Urothelium cell line (cell line): ENCODE data around the gene KPNA3.
"Not testable (repeated sequence)": the region's sequence is repeated elsewhere in the genome, so short reads cannot be mapped to it uniquely, and the experiment has no call there.

Experiments used
- DNase-seq: peaks from one replicate; pipeline ENCODE4 v3.0.0; 2011; ENCODE audit warnings: low spot score, mixed read lengths
- FAIRE-seq: peaks from 2 replicates; lab custom pipeline; 2011; peaks lifted over from hg19 to GRCh38; lab: Jason Lieb, UNC

The KPNA3 gene

DNA sequence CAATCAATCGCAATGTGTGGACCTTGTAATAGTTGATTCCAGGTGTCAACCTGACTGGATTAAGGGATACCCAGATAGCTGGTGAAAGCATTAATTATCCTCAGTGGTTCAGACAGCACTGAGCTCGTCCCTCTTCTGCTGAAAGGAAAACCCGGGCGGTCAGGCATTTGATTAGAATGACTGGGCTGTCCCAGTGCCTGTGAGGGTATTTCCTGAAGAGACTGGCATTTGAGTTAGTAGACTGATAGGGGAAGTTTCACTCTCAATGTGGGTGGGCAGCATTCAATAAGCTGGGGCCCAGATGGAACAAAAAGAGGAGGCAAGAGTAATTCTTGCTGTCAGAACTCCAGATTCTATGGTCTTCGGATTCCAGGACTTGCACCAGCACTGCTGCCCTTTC, 31.9 kb downstream of the KPNA3 start:
- FAIRE-seq (no peak), DNase-seq (no peak)

DNA sequence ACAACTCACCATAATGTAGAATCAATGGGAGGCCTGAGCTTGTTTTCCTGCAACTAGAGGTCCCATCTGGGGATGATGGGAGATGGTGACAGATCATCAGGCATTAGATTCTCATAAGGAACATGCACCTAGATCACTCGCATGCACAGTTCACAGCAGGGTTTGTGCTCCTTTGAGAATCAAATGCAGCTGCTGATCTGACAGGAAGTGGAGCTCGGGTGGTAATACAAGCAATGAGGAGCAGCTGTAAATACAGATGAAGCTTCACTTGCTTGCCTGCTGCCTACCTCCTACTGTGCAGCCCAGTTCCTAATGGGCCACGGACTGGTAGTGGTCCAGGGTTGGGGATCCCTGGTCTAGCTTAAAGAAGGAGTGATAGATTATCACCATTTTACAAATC, 33.0 kb downstream of the KPNA3 start:
- no peak for FAIRE-seq
- DNase-seq = no peak

DNA sequence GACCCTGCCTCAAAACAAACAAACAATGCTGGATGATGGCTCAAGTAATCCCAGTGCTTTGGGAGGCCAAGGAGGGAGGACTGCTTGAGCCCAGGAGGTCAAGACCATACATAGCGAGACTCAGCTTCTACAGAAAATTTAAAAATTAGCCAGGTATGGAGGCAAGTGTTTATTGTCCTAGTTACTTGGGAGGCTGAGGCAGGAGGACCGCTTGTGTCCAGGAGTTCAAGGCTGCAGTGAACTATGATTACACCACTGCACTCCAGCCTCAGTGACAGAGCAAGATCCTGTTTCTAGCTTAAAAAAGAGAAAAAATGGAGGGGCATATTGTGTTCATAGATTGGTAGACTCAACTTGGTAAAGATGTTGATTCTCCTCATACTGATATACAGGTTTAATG, 36.2 kb downstream of the KPNA3 start:
- DNase-seq = no peak

DNA sequence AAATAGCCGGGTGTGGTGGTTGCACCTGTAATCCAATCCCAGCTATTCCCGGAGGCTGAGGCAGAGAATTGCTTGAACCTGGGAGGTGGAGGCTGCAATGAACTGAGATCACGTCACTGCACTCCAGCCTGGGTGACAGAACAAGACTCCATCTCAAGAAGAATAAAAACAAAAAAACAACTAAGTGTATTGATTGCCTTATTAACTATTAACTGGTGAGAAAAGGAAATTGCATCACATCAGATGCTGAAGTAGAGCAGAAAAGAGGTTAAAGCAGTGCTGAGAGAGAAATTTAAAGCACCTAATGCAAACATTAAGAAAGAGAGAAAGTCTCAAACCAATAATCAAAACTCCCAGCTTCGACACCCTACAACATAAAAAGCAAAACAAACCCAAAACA, 38.3 kb downstream of the KPNA3 start:
- FAIRE-seq (no peak), DNase-seq (no peak)

More for the DNA sequence above, 36.2 kb downstream of the KPNA3 start:
- no peak for FAIRE-seq

DNA sequence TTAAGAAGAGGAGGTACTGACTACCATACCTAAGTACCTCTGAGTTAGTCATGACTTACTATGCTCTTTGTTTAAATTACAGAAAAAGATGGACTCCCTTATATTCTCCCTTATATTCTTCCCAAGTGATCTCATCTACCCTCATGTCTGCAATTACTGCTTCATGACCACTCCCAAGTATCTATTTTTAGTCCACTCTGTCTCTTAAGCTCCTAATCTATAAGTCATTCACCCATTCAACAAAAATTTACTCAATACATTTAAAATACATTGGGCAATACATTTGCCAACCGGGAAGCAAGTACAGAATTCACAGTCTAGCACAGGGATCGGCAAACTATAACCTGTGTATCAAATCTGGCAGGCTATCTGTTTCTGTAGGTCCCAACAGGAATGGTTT, 42.6 kb downstream of the KPNA3 start:
- DNase-seq (no peak), FAIRE-seq (no peak)

DNA sequence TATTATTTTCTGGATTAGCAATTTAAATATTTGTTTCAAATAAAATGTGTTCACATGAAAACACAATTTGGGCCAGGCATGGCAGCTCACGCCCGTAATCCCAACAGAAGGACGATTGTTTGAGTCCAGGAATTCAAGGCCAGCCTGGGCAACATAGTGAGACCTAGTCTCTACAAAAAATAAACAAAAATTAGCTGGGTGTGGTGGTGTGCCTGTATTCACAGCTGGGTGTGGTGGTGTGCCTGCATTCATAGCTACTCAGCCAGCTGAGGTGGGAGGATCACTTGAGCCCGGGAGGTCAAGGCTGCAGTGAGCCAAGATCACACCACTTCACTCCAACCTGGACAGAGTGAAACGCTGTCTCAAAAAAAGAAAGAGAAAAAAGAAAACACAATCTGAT, 46.4 kb downstream of the KPNA3 start:
- FAIRE-seq = no peak
- DNase-seq = no peak

DNA sequence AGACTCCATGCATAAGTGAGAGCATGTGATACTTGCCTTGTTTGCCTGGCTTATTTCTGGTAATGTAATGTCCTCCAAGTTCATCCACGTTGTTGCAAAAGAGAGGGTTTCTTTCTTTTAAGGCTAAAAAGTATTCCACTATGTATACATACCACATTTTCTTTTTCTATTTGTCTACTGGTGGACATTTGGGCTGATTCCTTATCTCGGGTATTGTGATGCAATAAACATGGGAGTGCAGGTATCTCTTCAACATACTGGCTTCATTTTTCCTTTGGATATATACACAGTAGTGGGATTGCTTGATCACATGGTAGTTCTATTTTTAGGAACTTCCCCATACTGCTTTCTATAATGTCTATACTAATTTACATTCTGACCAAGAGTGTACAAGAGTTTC, 51.6 kb downstream of the KPNA3 start:
- DNase-seq (no peak), FAIRE-seq (no peak)

DNA sequence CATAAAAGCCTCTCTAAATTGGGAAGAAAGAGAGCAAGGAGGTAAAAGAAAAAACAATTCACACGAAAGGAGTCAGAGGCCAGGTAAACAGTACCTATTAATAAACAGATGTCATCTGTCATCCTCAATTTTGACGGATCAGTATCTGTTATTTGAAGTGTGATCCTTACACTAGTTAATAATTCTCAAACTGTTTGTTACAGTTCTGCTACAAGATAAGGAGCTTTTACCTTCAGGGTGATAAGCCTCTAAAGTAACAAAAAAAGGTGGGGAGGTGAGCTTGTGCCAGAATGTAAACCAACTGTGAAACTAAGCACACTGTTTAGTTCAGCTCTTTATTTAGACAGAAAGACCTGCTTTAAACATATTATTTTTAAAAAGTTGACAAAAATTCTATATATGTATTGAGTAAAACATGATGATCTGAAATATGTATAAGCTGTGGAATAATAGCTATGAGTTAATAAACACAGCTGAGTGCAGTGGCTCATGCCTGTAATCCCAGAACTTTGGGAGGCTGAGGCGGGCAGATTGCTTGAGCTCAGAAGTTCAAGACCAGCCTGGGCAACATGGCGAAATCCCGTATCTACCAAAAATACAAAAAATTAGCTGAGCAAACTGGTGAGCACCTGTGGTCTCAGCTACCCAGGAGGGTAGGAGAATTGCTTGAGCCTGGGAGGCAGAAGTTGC, 52.8 kb downstream of the KPNA3 start:
- no peak for DNase-seq
- no peak for FAIRE-seq

DNA sequence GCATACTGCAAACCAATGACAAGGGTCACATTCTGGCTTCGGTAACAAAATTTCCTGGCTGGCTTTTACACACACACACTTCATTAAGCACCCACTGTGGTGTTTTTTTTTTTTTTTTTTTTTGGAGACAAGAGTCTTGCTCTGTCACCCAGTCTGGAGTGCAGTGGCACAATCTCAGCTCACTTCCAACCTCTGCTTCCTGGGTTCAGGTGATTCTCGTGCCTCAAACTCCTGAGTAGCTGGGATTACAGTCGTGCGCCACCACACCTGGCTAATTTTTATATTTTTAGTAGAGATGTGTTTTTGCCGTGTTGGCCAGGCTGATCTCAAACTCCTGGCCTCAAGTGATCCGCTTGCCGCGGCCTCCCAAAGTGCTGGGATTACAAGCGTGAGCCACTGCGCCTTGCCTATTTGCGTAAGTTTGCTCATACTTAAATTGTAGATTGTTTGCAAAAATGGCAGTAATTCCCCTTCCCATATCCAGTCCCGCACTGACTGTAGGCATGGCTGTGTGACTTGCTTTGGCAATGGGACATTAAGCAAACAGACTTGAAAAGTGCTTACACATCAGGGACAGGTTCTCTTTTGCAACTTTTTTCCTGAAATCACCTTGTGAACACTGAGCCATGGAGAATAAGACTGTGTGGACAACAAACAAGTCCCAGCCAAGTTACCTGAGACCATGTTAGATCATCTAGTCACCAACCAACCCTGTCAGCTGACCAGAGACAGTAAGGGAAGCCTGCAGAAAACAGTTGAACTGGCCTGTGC, 59.1 kb downstream of the KPNA3 start:
- FAIRE-seq = no peak
- no peak for DNase-seq

DNA sequence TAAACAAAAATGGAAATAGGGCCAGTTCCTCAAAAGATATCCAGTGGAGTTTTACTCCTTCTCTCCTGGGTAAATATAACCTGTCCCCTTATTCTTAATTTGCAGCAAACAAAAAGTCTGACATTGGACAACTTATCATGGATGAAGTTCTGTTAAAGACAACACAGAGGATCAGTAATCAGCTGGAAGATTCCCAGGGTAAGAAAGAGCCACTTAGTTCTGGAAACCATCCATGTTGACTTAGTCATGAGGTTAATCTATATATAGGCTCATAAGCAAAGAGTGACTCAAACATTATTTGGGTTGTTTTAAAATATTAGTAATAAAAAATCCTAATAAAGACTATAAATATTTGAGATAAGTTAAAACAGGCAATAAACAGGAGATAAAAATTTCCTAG, 60.7 kb downstream of the KPNA3 start:
- no peak for FAIRE-seq
- no peak for DNase-seq

DNA sequence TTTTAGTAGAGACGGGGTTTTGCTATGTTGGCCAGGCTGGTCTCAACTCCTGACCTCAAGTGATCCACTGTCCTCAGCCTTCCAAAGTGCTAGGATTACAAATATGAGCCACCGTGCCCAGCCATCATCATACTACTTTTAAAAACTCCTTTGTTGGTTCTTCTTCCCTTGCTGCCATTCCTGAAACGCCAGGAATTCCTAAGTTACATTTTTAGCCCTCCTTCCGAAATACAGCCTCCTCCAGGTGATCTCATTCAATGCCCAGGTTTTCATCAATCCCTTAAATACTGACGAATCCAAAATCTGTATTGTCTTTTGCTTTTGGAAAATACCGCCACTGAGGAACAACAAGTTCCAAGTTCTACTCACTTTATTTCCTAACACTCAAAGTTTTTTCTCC, 75.9 kb downstream of the KPNA3 start:
- no peak for FAIRE-seq

DNA sequence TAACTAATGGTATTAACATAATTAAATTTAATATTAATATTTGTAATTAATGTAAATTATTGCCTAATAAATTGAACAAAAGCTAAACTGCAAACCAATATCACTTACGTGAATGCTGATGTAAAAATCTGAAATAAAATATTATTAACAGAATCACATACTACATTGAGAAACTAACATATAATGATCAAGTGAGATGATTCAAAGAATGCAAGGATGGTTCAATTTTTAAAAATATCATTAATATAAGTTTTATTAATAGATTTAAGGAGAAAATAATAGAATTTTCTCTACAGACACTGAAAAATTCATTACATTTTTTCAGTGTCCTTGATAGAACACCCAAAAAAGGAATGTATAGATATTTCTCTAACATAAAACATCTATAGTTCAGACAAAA, 77.7 kb downstream of the KPNA3 start:
- FAIRE-seq (no peak), DNase-seq (no peak)

More for the DNA sequence above, 75.9 kb downstream of the KPNA3 start:
- DNase-seq = no peak

DNA sequence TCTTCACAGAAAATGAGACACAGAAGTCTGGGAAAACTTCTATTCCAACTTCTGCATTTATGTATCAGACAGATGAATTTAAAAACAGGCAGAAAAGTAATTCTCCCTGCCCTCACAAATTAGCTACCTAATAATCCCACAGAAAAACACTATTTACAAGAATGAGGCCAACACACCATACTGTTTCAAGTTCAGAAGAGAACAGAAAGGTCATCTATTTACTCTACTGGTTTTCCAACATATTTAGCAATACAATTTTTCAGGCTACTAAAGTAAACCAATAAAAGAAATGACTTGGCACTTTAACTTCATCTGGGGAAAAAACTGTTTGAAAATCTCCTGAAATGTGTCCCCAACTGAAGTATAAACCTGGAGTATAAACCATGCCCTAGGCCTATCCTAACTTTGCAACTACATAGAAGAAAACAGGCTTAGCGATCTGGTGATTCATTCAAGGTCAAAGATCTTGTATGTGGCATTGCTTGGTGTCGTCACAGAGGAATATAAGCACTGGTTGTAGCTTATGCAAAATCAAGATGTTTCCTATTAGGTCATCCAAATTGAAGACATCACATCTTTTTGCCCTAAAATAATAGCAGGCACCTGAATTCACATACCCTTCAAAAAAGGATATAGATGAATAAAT, 81.1 kb downstream of the KPNA3 start:
- FAIRE-seq (no peak), DNase-seq (no peak)

DNA sequence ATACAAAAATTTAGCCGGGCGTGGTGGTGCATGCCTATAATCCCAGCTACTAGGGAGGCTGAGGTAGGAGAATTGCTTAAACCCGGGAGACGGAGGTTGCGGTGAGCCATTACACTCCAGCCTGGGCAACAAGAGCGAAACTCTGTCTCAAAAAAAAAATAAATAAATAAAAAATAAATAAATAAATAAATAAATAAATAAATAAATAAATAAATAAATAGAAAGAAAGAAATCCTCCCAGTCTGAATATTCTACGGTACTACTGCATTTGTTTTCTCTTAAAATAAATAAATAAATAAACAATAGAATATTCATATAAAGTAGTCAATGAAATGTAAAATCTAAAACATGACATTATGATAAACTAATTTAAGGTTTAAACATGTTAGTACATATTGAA, 88.2 kb downstream of the KPNA3 start:
- not testable (repeated sequence) for FAIRE-seq, DNase-seq

DNA sequence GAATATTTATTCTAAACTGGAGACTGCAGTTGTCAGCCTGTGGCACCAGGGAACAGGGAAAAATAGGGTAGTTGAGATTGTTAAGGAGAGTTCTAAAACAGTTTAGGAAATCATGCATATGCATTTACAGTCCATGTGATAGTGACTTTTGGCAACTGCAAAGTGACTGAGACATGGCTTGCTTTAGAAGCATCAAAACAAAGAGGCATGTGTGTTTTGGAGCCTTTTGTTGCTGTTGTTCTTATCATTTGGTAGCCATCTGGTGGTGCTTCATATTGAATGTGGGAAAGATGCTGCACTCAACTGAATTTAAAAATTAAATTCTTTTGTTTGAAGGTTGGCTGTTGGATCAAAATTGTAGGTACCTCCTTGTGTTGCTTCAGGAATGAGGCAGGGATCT, 91.0 kb downstream of the KPNA3 start:
- FAIRE-seq = no peak
- no peak for DNase-seq

DNA sequence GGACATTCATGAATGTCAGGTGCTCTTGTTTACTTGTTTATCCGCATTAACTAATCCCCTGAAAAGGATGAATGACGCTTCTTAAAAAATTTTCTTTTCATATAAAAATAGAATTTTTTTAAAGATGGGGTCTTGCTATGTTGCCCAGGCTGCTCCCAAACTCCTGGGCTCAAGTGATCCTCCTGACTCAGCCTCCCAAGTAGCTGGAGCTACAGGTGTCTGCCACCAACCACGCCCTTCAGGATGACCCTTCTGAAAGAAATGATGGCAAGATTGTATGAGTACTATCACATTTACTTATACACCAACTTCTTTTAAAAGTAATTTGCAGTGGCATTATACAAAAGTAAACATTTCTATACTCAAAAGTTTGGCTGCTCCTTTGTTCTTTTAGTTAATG, 95.0 kb downstream of the KPNA3 start:
- DNase-seq (no peak), FAIRE-seq (no peak)

DNA sequence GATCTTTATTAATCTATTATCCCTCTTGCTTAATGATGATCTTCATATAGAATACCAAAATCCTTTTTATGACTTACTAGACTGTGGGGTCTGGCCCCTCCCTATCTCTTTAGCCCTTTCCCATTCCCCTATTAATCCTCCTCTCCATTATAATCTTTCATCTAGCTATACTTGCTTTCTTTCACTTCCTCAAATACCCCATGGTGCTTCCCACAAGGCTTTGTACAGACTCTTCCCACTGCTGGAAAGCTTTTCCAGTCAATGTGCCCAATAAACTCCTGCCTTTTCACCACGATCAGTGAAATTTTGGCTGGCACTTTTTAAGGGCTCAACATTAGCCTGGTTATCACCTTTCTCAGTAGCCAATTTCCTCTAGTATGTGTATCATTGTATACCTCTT, 98.0 kb downstream of the KPNA3 start:
- FAIRE-seq (no peak), DNase-seq (no peak)

DNA sequence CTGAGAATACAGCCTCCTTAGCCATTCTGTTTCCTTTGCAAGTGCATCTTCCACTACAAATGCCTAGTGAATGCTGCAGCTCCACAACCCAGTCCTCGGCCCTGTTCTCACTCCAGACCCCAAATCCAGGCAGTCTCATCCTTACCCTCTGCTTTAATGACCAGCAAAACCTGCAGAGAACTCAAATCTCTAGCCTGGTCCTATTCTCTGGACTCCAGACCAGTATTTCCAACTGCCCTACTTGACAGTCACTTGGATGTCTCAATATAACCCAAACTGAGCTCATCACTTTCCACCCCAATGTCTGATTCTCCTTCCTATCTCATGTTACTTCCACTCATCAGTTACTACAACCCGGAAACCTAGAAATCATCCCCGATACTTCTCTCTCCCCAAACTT, 98.6 kb downstream of the KPNA3 start:
- FAIRE-seq (no peak), DNase-seq (no peak)

DNA sequence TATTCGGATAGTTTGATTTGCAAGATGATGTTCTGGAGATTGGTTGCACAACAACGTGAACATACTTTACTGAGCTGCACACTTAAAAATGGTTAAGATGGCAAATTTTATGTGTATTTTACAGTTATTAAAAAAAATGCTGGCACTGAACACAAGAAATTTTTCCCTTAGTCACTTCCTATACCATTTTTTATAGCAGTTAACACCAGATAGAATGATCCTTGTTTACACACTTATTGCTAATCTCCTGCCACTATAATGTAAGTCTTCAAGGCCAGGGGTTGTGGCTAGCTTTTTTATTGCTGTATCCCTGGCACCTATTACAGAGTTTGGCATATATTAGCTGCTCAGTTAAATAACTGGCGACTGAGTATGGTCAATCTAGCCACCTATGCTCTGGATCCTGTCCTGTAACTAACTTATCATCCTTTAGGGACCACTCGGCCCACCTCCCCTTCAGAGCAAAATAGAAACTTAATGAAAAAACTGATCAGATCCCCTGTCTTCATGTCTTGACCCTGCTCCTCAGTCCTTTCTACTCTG, 99.2 kb downstream of the KPNA3 start:
- FAIRE-seq = no peak
- no peak for DNase-seq

DNA sequence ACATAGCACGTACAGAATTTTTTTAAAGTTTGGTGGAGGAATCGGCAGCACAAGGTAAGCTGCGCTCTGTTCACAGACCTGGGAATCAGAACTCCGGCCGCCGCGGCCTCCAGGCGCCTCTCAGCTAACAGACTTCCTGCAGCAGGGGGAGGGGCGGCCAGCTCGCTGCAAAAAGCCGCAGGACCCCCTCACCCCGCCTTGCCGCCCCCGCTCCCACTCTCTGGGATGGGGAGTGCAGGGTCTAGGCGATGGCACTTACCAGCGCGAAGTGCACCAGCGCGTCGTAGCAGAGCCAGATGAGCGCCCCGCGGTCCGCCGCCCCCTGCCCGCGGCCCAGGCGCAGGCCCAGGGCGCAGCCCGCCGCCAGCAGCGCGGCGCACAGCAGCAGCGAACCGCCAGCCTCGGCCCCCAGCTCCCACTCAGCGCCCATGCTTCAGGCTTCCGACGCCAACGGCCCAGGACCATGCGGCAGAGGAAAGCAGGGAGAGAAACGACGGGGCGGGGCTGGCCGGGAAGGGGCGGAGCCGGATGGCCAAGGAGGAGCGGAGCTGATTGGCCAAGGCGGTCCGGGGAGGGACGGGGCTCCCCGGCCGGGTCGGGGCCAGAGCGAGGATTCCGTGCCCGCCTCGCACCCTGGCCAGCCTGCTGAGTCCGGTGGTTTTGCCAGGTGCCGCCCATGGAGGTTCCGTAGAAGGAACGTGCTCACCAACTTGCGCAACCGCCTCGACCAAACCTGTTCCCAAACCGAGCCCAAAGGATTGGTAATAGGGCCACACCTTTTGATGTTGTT, 101.3 kb downstream of the KPNA3 start, which contains the start of gene EBPL:
EBPL (minus strand) TSS at position 492 of the 790 bp plus-strand sequence; CDS start at position 430, 62 bp downstream.
- no peak for FAIRE-seq

More for the DNA sequence above, 101.3 kb downstream of the KPNA3 start, which contains the start of gene EBPL:
- peak; percentile 92 for DNase-seq
